HL-60/S4 treated with phorbol 12-myristate 13-acetate at 8.2 ng/mL for 4 days and 3 days (cell line): ENCODE results near the gene TNFRSF21.

ENCODE experiments used
- in situ Hi-C: fragments of 300-500 bp; cut with MboI; formaldehyde crosslinking; loops from 2 replicates; pipeline ENCODE4 v1.15.0; 2022; ENCODE audit warnings: low sequenced_read_pairs

Gene TNFRSF21

DNA sequence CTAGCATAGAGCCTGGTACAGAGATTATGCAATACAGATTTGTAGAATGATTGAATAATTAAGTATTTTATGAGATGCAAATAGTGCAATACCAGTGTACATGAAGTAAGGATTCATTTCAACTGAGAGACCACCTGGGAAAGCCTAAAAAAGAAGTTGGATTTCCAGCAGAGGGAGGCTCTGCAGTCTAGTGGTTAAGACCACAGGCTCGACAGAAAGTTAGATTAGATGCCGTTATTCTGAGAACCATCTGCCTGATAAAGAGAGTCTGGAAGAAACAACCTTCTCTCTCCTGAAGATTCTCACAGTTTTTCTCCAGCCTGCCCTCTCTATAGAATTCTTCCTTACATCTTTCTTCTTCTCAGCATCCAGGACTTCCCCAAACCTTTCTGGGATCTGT, 13.6 kb upstream of the TNFRSF21 start:
- in situ Hi-C loops = no loop called here

DNA sequence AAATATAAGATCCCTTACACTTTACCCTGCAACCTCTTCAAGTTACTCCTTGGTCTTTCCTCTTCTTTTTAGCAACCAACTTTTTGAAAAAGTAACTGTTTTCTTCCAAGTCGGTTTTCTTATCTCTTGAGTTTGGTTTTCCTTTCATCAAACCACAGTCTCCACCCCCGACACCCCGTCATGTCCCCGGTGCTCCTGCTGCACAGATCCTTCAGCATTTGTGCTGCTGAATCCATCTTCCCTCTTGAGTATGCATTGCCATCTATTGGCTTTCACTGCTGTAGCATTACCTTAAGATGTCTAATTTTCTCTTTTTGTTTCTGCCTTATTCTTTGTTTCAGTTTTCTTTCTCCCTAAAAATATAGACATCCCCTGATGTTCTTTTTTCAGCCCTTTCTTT, 11.9 kb upstream of the TNFRSF21 start:
- in situ Hi-C loops = no loop called here

DNA sequence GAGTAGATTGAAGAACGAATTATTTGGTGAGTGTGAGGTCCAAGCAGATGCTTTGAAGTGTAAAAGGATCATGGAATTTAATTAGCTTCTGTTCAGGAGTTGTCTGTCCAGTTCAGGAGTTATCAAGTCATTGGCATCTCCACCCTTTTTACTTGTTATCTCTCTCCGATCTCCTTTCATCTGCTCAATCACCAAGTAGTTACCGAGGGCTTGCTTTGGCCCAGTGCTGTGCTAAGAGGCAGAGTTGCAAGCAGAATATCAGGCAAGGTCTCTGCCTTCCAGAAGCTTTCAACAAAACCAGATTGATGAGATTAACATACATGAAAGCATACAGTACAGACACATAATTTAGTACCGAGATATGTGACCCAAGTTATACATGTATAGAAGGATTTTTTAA, 10.2 kb upstream of the TNFRSF21 start:
- in situ Hi-C loops = loop anchor here (10.0 kb wide), 1 partner anchor 225 kb away; no protein-coding TSS in a partner anchor

DNA sequence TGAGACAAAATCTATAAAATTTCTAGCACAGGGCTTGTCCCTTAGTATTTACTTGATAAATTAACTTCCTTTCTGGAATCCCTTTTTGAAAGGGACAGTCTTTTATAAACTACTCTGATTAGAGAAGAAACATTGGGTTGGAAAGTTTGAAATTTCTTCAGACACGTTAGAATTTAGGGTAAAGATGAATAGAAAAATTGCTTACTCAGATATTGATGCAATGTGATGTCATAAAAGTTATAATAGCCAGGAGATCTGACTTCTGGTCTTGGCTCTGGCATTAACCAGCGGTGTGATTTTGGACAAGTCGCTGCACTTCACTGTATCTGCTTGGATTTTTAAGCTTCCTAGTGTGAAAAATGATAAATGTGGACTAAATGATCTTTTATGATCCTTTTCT, 9.7 kb upstream of the TNFRSF21 start:
- in situ Hi-C loops = loop anchor here (10.0 kb wide), 1 partner anchor 225 kb away; no protein-coding TSS in a partner anchor

DNA sequence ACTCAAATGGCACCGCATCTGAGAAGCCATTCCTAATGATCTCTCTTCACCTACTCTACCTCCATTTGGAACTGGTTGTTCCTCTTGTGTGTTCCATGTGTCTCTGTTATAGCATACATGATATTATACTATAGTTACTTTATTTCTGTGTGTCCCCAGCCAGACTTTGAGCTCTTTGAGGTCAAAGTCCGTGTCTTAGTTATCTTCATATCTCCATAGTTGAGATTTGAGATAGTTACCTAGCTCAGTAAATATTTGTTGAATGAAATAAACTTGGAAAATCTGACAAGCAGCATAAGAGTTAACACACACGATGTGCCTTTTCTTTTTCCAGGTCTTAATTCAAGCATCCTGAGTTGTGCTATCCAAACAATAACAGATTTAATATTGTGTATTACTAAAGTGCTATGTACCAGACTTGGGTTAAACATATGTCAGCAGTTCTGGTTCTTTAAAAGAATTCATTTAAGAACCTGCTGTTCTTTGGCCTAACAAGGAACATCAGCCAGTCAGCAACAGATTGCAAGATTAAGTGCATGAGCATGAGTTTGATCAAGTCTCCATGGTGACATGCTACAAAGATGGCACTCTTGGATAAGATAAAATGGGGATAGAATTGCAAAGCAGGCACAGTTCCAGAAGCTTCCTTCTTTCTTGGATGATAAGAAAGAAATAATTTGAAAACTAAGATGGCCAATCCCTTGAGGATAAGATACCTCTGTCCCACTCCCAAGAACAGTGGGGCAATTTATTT, 8.7 kb upstream of the TNFRSF21 start:
- in situ Hi-C loops = loop anchor here (10.0 kb wide), 1 partner anchor 224 kb away; no protein-coding TSS in a partner anchor

DNA sequence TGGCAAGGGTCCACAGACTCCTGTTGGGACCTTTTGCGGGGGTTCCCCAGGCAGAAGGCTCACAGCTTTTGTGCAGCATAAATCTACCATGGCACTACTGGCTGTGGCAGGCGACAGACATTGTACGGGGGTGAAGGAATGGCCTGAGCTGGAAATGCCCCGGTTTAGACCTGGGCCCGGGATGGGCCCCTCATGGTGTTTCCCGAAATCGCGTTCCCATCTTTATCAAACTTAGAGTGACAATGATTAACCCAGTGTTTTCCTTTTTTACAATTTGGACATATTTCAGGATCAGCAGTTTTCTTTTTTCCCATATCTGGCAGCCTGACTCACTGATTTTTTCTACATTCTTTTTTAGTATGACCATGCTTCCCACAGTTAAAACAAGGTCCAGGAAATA, 5.5 kb upstream of the TNFRSF21 start:
- in situ Hi-C loops = loop anchor here (10.0 kb wide), 1 partner anchor 220 kb away; no protein-coding TSS in a partner anchor

DNA sequence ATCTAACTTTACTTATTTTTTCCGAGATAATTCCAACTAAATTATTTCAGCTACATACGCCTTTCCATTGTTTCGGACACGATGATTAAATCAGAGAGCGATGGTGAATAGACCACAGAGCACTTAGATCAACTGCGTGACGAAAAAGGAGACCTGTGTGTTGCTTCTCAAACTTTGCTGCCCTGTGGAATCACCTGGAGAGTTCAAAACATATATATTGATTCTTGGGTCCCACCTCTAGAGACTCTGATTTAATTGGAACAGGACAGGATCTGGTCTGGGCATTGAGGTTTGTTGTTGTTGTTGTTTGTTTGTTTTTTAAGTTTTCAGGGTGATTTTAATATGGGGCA, 401 bp upstream of the TNFRSF21 start:
- in situ Hi-C loops = loop anchor here (10.0 kb wide), 1 partner anchor 215 kb away; no protein-coding TSS in a partner anchor

DNA sequence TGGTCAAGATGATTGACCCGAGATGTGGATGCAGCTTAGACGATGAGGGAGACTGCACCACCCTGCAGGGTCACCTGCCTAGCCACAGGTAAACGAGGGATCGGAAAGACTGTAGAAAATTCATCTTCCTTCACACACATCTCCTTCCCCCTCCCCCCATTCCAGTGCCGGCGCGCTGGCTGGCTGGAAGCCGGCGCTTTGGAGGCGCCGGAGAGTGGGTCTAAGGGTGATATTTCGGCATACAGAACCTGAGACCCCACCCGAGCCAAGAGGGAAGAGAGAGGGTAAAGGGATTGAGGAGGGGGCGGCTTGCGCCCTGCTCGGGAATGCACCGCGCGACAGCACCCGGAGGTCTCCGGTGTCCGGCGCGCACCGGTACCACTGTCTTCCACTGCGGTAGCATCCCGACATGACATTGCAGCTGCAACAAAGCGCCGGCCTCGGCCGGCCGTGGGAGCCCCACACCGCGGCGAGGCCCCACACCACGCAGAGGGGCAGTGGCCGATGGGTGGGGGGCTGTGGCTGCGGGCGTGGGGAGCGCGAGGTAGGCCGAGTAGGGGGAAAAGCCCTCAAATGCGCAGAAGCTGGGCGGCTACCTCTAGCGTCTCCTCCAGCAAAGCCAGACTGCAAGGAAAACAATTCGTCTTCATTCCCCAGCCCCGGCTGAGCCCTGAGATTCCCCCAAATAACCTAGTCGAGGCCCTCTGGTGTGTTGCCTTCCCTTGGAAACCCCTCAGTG, 984 bp downstream of the TNFRSF21 start:
- in situ Hi-C loops = no loop called here

DNA sequence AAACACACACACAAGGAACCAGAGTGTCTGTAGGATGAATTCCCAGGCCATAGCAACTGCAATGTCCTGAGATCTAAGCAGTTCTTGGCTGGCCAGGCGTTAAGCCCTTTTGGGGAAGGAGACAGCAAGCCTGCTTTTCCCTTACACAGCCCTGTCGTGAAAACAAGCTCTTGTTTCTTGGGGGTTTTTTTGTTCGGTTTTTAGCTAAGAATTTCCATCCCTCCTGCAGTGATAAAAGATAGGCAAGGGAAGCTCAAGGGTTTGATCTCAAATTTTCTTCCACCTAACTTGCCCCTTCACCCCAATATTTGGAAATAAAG, 1.5 kb downstream of the TNFRSF21 start:
- in situ Hi-C loops = no loop called here

DNA sequence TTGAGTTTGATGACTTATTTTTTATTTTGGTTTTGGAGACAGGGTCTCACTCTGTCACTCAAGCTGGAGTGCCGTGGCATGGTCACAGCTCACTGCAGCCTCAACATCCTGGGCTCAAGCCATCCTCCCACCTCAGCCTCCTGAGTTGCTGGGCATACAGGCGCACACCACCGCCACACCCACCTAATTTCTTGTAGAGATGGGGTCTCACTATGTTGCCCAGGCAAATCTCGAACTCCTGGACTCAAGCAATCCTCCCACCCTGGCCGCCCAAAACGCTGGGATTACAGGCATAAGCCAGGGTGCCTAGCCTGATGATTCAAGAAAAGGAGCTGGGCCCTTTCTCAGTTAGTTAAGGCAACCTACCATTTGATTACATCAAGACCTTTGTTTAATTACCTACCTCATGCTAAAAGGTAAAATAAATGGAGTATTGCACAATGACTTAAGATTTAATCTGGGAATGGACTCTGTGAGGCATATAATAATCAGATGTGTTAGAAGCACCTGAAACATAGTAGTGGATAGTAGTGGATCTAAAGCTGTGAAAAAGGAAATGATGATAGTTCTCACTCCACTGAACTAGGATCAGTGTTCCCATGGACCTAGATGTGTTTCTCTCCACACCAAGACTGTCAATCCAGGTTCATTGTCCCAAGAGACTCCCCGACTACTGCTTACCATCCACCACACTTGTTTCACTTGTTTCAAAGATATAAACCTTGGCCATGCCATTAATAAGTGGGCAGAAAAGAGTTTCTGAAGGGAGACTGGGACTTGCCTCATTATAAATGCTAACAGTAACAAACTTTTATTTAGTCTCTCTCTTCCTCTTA, 2.1 kb downstream of the TNFRSF21 start:
- in situ Hi-C loops = no loop called here

DNA sequence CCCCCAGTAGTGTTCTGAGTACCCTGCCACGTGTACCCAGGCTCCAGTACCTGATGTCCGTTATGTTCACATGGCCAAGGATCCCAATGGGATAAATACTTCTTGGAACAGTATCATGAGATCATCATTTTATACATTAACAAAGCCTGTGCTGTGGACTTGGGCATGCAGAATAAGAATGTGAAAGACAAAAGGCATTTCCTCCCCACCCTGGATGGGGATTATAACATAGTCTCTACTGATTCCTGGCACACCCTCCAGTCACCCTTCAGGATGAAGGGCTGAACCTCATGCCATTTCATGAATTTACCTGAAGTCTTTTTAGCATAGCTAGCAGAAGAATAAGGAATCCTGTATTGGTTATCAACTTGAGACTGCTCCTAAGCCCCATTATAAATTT, 2.8 kb downstream of the TNFRSF21 start:
- in situ Hi-C loops = no loop called here

DNA sequence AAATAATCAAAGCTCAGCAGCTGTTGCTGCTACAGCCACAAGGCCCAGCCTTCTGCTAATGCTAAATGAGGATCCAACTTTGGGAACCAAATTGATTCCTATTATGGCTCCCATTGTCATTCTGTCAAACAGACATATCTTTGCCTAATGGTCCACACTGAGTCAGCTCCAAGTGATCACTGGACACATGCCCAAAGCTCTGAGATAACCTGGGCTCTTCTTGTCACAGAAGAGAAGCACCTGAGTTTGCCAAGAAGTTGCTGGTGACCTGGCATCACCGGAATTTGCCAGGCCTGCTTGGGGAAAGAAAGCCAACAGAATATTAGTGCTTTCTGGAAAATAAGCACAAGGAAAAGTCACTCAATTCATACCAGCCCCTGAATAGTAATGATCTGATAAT, 5.8 kb downstream of the TNFRSF21 start:
- in situ Hi-C loops = no loop called here

DNA sequence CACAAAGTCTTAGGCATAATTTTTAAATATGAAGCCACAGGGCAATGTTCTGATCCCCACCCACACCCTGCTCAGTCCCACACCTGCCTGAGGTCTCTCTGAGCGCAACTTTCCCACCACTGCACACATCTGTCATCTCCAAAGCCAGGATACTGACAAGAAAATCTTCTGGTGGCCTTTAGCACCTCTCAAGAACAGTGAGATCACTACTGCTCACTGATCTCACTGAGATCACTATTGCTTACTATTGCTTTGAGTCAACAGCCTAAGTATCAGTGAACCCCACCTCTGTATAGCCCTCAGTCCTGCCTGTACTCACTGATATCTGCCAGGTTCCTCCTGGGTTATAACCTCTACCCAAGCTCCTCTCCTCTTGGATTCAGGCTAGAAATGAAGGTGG, 6.4 kb downstream of the TNFRSF21 start:
- in situ Hi-C loops = no loop called here

DNA sequence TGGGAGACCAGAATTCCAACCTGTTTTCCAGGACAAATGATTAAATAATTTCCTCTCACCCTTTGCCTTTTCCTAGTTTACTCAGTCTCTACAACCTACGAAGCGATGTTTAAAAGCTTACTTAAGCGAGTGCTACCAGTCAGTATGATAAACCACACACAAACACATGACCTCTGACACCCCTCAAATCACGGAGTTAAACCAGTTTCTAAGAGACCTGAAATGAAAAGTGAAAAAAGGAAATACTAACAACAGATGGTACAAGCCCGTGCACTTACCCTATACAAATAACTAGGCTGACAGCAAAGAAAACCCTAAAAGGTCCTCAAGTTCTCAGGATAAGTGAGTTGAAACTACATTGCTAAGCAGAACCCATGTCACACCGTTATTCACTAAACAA, 7.7 kb downstream of the TNFRSF21 start:
- in situ Hi-C loops = no loop called here

DNA sequence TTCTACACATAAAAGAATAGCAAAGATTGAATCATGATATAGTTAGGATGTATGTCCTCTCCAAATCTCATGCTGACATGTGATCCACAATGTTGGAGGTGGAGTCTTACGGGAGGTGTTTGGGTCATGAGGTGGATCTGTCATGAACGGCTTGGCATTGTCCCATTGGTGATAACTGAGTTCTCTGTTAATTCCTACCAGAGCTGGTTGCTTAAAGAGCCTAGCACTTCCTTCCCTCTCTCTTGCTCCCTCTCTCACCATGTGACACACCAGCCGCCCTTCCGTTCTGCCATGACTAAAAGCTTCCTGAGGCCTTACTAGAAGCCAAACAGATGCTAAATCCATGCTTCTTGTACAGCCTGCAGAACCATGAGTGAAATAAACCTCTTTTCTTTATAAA, 8.3 kb downstream of the TNFRSF21 start:
- in situ Hi-C loops = no loop called here

DNA sequence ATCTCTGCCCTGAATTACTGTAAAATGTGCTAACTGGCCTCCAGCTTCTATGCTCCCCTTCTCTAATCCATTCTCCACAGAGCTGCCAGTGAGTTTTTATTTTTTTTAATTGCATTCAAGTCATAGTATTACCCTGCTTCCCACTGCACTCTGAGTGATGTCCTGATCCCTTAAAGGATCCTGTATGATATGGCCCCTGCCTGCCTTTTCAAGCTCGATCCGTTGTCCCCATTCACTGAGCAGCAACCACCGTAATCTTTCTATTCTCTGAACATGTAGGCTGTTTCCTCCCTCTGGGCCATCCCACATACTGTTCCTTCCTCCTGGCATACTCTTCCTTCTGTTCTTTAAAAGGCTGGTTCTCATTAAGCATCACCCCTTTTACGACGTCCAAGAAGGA, 9.3 kb downstream of the TNFRSF21 start:
- in situ Hi-C loops = no loop called here

DNA sequence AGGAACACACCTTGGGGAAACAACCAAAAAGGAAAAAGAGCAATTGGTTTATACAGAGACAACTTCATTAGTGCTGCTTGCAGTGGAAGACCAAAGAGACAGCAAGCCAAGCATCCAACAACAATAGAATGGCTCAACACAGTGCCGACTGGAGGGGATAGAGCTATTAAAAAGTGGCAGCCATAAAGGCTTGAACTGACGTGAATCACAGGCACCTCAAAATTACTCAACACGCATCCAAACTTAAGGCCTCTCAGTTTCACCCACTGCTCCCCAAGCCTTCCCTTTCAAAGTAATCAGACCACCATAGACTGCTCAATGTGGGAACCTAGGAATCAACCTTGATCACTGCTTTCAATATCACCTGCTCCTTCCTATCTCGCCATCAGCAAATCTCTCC, 9.7 kb downstream of the TNFRSF21 start:
- in situ Hi-C loops = loop anchor here (10.0 kb wide), 1 partner anchor 195 kb away; no protein-coding TSS in a partner anchor

DNA sequence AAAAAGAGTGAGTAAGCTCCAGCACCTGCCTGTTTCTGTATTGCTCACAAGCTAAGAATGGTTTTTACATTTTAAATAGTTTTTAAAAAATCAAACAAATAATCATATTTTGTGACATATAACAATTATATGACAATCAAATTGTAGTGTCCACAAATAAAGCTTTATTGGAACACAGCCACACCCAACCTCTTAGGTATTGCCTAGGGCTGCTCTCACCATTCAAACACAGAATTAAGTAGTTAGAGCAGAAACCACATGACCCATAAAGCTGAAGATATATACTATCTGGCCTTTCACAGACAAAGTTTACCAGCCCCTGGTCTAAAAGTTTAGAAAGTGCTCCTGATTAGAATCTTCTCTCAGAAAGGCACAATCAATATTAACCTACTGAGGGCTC, 11.2 kb downstream of the TNFRSF21 start:
- in situ Hi-C loops = loop anchor here (10.0 kb wide), 1 partner anchor 194 kb away; no protein-coding TSS in a partner anchor

DNA sequence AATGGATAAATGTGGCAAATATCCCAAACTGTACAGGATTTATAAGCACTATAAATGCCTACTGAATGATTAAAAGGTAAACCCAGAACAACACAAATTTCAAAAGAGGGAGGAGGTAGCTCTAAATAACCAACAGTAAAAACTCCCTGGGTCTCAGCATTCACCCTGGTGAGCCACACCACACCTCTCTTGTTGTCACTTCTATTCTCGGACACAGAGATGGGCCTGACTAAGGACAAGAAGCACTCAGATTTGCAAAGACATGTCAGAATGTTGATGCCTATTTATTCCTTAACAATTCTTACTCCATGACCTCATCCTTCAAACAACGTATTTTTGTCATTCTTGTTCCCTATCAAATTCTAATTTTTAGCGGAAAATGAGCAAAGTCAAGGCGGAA, 14.7 kb downstream of the TNFRSF21 start:
- in situ Hi-C loops = loop anchor here (10.0 kb wide), 1 partner anchor 190 kb away; no protein-coding TSS in a partner anchor

DNA sequence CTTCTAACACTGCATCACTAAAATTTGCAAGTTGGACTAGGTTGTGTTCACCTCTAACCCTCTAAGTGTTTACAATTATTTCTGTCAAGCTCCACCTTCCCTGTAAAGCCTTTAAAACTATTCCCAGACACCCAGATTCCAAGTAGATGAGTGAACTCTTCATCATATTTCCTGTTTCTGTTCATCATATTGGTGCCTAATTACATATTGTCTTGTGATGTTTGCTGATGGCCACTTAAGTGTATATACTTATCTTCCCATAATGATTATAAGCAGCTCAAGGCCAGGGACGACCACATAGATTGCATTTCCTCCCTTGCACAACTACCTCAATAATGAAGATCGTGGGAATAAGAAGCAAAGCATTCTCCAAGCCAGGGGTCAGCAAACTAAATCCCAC, 16.8 kb downstream of the TNFRSF21 start:
- in situ Hi-C loops = loop anchor here (10.0 kb wide), 1 partner anchor 188 kb away; no protein-coding TSS in a partner anchor

DNA sequence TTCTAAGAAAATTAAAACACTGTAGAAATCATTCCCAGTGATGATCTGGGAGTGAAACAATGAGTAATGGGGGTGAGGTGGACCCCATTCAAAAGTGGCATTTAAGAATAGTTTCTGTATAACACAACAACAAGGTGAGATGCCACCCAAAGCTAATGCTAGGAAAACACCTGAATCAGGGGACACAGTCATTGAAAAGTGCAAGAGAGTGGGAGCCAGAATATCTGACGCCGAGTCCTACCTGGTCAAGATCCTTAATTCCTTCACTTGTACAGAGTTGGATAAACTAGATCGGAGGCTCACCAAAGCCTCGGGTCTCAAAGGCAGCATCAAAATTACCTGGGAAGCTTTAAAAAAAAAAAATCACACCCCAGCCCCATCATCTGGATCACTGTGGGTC, 17.7 kb downstream of the TNFRSF21 start:
- in situ Hi-C loops = loop anchor here (10.0 kb wide), 1 partner anchor 187 kb away; no protein-coding TSS in a partner anchor
